ENCODE data around the gene BAIAP3. TPM values are rescaled to one million over a fixed set of nuclear protein-coding genes. Genes with fewer than 3 reads are reported as not detected.

BAIAP3 gene
- total RNA-seq, 1 experiment from 2014 or later, result 0.89 TPM

DNA sequence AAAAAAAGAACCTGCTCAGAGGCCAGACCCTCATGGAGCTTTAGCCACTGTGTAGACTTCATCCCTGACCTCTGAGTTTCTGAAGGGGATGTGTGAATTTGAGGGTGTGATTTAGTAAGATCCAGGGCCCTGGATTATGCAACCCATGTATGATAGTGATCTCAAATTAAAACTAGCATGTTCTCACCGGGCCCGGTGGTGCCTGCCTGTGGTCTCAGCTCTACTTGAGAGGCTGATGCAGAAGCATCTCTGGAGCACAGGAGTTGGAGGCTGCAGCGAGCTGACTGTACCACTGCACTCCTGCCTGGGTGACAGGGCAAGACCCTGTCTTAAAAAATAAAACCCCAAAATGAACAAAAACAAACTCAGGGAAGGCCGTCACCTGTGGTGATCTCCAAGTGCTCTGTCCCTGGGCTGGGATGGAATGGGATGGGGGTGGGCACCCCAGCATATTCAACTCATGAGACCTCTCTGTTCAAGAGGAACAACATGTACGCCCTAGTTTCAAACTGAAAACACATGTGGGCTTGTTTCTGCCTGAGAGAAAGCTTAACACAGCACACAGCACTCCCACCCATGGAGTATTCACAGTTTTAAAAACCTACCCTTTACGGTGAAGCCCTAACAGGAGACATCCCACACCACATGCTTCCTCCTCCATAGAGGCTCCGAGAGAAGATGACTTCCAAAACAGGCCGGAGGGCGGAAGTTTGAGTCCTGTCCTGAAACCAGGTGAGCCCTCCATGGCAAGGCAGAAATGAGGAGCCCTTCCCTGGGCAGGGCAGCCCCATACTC is 48.4 kb downstream of the BAIAP3 start:
- no peak for DNase-seq (ENCODE audit: extremely low read depth, low read depth)

DNA sequence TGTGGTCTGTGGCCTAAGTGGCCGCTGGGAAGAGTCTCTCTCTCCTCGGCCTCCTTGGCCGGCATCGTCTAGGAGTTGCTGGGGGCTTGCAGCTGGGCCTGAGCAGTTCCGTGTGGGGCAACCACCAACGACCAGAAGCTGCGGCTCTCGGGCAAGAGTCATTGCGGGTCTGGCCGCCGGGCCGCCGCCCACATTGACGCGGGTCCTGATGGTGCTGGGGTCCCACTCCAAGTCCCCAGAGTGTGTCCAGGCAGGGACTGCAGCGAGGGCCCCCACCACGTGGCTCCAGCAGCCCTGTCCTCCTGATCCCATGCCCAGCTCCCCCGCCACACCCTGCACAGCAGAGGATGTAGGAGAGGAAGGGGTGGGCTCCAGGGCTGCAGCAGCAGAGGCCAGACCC is 50.1 kb downstream of the BAIAP3 start:
- DNase-seq (ENCODE audit: extremely low read depth, low read depth), result no peak

DNA sequence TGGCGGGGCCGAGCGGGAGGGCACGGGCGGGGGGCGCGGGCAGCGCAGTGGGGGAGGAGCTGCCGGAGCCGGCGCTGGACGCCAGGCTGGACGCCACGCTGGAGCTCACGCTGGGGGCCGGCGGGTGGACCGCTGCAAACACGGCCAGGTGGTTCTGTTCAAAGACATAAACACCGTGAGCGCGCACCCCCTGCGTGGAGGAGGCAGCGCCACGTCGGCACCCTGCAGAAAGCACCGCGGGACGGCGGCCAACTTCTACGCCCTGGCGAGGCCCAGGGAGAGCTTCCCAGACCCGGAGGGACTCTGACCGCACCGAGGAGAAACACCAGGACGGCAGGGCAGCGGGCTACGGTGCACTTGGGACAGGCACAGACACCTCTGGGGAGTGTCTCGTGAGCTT is 51.8 kb downstream of the BAIAP3 start:
- no peak for DNase-seq (ENCODE audit: extremely low read depth, low read depth)

DNA sequence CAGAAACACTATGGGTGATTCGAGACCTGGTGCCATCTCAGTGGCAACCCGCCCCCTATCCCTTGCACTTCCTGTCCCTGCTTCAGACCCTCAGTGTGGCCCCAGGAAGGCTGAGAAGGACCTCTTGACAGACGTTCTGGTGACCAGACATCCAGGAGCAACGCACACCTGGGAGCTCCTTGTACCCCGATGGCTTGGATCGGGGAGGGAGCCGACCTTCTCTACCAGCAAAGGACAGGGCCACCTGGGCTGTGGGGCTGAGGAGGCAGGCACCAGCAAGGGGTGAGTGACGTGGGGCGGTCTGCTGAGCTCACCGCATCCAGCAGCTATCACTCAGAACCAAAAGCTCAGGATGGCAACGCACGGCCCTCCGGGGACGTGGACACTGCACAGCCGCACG is 53.9 kb downstream of the BAIAP3 start:
- no peak for DNase-seq (ENCODE audit: extremely low read depth, low read depth)

DNA sequence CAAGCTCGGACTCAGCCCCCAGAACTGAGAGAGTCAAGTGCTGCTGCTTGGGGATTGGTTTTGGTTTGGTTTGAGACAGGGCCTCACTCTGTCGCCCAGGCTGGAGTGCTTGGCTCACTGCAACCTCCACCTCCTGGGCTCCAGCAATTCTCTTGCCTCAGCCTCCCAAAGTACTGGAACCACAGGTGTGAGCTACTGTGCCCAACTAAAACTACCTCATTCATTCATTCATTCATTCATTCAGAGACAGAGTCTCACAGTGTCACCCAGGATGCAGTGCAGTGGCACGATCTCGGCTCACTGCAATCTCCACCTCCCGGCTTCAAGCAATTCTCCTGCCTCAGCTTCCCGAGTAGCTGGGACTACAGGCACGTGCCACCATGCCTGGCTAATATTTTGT is 56.3 kb downstream of the BAIAP3 start:
- no peak for DNase-seq (ENCODE audit: extremely low read depth, low read depth)

DNA sequence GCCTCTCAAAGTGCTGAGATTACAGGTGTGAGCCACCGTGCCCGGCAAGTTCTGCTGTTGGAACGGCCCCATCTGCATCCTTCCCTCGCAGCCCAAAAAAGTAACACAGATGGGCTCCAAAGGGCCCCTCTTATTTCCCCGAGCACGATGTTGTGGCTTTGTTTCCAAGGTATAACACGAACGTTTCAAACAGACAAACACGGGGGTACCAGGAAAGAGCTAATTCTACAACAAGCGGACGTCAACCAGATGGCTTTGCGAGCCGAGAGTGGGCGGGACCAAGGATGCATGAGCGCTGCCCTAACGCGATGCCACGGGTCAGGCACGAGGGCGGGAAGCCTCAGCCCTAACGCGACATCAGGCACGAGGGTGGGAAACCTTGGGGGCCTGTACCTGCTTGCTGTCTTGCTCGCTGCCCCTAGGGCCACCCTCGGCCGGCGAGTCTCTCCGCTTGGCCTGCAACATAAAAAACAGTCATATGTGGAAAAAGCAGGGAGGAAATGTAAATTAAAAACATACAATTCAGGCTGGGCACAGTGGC is 56.9 kb downstream of the BAIAP3 start:
- no peak for DNase-seq (ENCODE audit: extremely low read depth, low read depth)

DNA sequence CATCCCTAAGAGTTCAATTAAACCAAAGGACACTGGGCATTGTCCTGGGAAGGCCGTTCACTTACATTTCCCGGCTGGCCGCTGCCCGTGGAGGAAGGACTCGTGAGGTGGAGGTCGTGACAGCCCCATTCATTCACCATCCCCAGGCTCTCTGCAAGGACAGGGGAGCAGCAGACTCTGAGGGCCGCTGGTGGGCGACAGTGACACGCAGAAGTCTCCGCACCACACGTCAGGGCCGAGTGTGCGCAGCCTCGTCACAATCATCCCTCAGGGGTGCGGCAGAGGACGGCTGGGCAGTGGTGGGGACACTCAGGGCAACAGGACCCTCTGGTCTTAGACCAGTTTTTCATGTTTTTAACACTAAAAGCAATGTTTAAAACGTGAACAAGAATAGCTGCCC is 59.4 kb downstream of the BAIAP3 start:
- DNase-seq (ENCODE audit: extremely low read depth, low read depth), result no peak

DNA sequence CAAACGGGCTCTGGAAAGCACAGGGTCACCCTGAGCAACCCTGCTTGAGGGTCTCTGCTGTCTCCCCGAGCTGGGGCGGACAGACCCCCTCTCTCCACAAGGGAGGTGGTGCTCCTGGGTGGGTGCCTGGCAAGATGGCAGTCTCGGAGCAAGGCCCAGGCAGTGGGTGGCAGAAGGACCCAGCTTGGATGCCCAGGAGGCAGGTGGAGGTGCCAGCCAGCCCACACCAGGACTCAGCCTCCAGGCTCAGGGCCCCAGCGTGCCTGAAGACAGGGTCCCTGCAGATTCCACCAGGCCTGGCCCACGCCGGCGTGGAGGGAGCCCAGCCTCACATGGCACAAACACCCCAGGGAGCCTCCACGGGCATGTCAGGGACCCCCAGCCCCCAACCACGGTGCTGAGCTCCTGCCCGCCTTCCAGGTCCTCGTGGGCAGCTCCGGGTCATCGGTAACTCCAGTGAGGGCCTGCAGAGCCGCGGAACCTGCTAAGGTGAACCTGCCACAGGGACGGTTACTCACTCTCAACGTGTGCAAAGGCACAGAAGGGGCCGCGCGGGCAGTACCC is 60.2 kb downstream of the BAIAP3 start:
- no peak for DNase-seq (ENCODE audit: extremely low read depth, low read depth)

DNA sequence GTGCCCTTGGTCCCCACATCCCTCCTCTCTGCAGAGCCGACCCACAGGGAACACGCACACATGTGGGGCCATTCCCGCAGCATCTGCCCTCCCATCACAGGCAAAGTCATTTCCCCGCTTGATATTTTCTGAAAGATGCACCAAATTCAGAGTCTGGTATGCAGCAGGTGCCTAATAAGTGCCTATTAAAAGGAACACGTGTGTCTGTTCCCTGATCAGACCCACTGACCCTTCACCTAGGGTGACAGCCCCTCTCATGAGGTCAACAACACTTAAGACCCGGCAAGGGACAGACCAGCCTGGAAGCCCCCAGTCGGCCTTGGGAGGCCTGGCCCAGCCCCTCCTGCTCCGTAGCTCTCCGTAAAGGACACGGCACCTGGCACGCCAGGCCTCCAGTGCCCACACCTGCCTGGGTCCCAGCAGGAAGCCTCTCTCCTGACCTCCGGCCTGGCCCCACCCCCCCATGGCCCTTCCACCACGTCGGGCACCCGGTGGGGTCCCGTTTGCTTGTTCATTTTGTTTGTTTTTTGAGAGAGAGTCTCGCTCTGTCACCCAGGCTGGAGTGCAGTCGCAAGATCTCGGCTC is 61.0 kb downstream of the BAIAP3 start:
- DNase-seq (ENCODE audit: extremely low read depth, low read depth), result no peak

DNA sequence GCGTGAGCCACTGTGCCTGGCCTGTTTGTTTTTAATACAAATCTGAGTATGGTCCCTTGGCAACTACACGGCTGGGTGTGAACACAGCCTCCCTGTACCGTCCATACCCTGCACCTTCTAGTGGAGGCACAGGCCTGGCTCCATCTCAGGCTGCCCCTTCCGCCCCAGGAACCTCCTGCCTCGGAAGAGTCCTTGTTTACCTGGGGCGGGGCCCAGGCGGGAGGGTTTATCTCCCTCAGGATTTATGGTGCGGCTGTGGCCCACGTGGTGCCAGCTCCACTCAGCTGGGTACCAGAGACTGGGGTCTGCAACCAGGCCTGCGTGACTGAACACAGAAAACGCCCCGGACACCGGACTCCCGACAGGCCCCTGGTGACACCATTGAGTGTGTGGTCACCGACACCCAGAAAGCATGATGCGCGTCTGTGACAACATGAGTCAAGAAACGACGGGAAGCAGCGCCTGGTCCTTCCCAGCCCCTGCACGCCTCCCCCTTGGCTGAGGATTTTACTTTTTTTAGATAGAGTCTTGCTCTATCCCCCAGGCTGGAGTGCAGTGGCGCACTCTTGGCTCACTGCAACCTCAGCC is 62.1 kb downstream of the BAIAP3 start:
- DNase-seq (ENCODE audit: extremely low read depth, low read depth), result no peak

DNA sequence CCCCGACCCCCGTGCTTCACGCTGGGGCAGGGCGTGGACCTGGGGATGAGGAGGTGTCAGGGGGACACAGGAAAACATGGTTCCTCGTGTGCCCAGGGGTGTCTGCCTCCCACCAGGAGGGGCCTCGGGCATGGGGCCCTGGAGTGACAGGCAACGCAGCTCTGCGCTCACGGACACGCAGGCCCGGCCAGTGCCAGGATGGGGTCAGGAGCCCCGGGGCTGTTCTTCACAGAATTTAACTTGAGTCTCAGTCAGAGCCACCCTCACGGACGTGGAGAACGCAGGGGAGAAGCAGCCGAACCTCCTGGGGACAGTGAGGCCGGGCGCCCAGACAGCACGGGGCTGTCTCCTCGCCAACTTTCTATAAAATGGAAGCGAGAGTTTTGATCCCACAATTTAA is 64.3 kb downstream of the BAIAP3 start:
- no peak for DNase-seq (ENCODE audit: extremely low read depth, low read depth)

DNA sequence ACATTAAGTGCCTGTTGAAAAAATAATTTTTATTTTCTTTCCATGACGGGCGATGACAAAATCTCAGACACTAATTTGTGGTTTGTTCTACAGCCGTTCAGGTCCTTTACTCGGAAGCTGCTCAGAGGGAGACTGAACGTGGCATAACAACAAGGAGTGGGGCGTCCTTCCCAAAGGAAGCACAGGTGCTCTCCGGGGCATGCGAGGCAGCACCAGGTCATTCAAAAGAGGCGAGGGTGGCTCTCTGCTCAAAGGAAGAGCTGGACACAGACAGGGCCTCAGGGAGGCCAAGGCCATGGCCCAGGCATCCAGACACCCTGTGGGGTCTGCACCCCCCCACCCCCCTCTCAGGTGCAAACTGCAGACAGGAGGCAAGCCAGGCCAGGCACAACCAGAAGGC is 64.9 kb downstream of the BAIAP3 start:
- no peak for DNase-seq (ENCODE audit: extremely low read depth, low read depth)

Other genes with a start within 250 kb of the BAIAP3 start
- not detected in 2 replicates for gene C1QTNF8, start 237.4 kb upstream of the BAIAP3 start, total RNA-seq (2014; rRNA removed; shearing (Covaris generic))
- 3.9 and 4.2 TPM in 2 replicates for gene CACNA1H, start 180.5 kb upstream of the BAIAP3 start, total RNA-seq (2014; rRNA removed; shearing (Covaris generic))
- gene TPSG1, start 108.4 kb upstream of the BAIAP3 start, total RNA-seq (2014; rRNA removed; shearing (Covaris generic)), result not detected in 2 replicates
- gene TPSB2, start 103.5 kb upstream of the BAIAP3 start, total RNA-seq (2014; rRNA removed; shearing (Covaris generic)), result not detected in 2 replicates
- not detected in 2 replicates for gene TPSAB1, start 92.9 kb upstream of the BAIAP3 start, total RNA-seq (2014; rRNA removed; shearing (Covaris generic))
- gene TPSD1, start 77.6 kb upstream of the BAIAP3 start, total RNA-seq (2014; rRNA removed; shearing (Covaris generic)), result not detected in 2 replicates
- 90.5 and 120 TPM in 2 replicates for gene UBE2I, start 24.0 kb upstream of the BAIAP3 start, total RNA-seq (2014; rRNA removed; shearing (Covaris generic))
- 45.4 and 50.2 TPM in 2 replicates for gene TSR3, start 18.2 kb downstream of the BAIAP3 start, total RNA-seq (2014; rRNA removed; shearing (Covaris generic))
- 32.2 and 33.0 TPM in 2 replicates for gene GNPTG, start 18.3 kb downstream of the BAIAP3 start, total RNA-seq (2014; rRNA removed; shearing (Covaris generic))
- 29.2 and 31.0 TPM in 2 replicates for gene UNKL, start 81.1 kb downstream of the BAIAP3 start, total RNA-seq (2014; rRNA removed; shearing (Covaris generic))
- 29.7 and 31.1 TPM in 2 replicates for gene UQCC4, start 87.1 kb downstream of the BAIAP3 start, total RNA-seq (2014; rRNA removed; shearing (Covaris generic))
- gene PERCC1, start 97.4 kb downstream of the BAIAP3 start, total RNA-seq (2014; rRNA removed; shearing (Covaris generic)), result not detected in 2 replicates
- gene CCDC154, start 110.9 kb downstream of the BAIAP3 start, total RNA-seq (2014; rRNA removed; shearing (Covaris generic)), result 0.42 and 0.61 TPM in 2 replicates
- gene CLCN7, start 141.4 kb downstream of the BAIAP3 start, total RNA-seq (2014; rRNA removed; shearing (Covaris generic)), result 62.0 and 67.0 TPM in 2 replicates
- gene PTX4, start 155.3 kb downstream of the BAIAP3 start, total RNA-seq (2014; rRNA removed; shearing (Covaris generic)), result 0.15 TPM in 1 of 2 replicates, not detected in the other
- gene TELO2, start 159.7 kb downstream of the BAIAP3 start, total RNA-seq (2014; rRNA removed; shearing (Covaris generic)), result 7.8 and 8.1 TPM in 2 replicates
- gene TMEM204, start 200.0 kb downstream of the BAIAP3 start, total RNA-seq (2014; rRNA removed; shearing (Covaris generic)), result not detected in 2 replicates